Hepatocyte (in vitro differentiated cells): ENCODE data around the gene RAP2B. TPM values are rescaled to one million over a fixed set of nuclear protein-coding genes. Genes with fewer than 3 reads are reported as not detected.

Experiments used
- DNase-seq: peaks from one replicate; pipeline ENCODE4 v3.0.0-alpha.2; 2016; ENCODE audit warnings: low spot score
- H2AFZ ChIP-seq: fragments of 200-600 bp; sonication (generic); 2 replicates; pipeline ENCODE4 v1.6.0; 2016; ENCODE audit warnings: antibody characterized with exemption, mild to moderate bottlenecking
- H3K27ac ChIP-seq: fragments of 200-600 bp; sonication (generic); 2 replicates; pipeline ENCODE4 v1.5.1; 2016; ENCODE audit warnings: mild to moderate bottlenecking
- H3K27me3 ChIP-seq: fragments of 200-600 bp; sonication (generic); 2 replicates; pipeline ENCODE4 v1.6.1; 2016
- H3K36me3 ChIP-seq: fragments of 200-600 bp; sonication (generic); replicated peaks from 2 replicates; pipeline ENCODE4 v1.5.1; 2016; ENCODE audit warnings: low read depth; ENCODE audit not compliant: insufficient read depth
- H3K4me1 ChIP-seq: fragments of 200-600 bp; sonication (generic); 2 replicates; pipeline ENCODE4 v1.5.1; 2016; ENCODE audit warnings: mild to moderate bottlenecking, moderate library complexity; ENCODE audit not compliant: insufficient read depth
- H3K4me2 ChIP-seq: fragments of 200-600 bp; sonication (generic); 2 replicates; pipeline ENCODE4 v1.6.0; 2016
- H3K4me3 ChIP-seq: fragments of 200-600 bp; sonication (generic); 2 replicates; pipeline ENCODE4 v1.5.1; 2016; ENCODE audit warnings: mild to moderate bottlenecking
- H3K79me2 ChIP-seq: fragments of 200-600 bp; sonication (generic); 2 replicates; pipeline ENCODE4 v1.6.0; 2017; ENCODE audit warnings: mild to moderate bottlenecking
- H3K9me2 ChIP-seq: fragments of 200-600 bp; sonication (generic); replicated peaks from 2 replicates; pipeline ENCODE4 v1.6.0; 2017; ENCODE audit warnings: mild to moderate bottlenecking; ENCODE audit not compliant: insufficient read depth
- H3K9me3 ChIP-seq: fragments of 200-600 bp; sonication (generic); 2 replicates; pipeline ENCODE4 v1.5.1; 2016; ENCODE audit warnings: low read depth, mild to moderate bottlenecking
- H4K20me1 ChIP-seq: fragments of 200-600 bp; sonication (generic); 2 replicates; pipeline ENCODE4 v1.6.0; 2016; ENCODE audit warnings: mild to moderate bottlenecking; ENCODE audit not compliant: insufficient read depth, poor library complexity, severe bottlenecking
- CTCF ChIP-seq: fragments of 200-600 bp; sonication (generic); IDR thresholded peaks from 2 replicates; pipeline ENCODE4 v1.5.1; 2016; ENCODE audit warnings: antibody characterized with exemption, mild to moderate bottlenecking; ENCODE audit not compliant: poor library complexity
- EZH2 ChIP-seq: fragments of 200-600 bp; sonication (generic); IDR thresholded peaks from 2 replicates; pipeline ENCODE4 v1.6.1; 2016; ENCODE audit warnings: antibody characterized with exemption, mild to moderate bottlenecking, borderline replicate concordance
- EZH2phosphoT487 ChIP-seq: fragments of 200-600 bp; sonication (generic); IDR thresholded peaks from one replicate; pipeline ENCODE4 v1.6.1; 2018; ENCODE audit warnings: antibody characterized with exemption, mild to moderate bottlenecking, low read depth, moderate library complexity; ENCODE audit not compliant: unreplicated experiment, severe bottlenecking
- WGBS: methylation state at CpG from one replicate; pipeline ENCODE4 v1.1.6; 2016; ENCODE audit warnings: low lambda C conversion rate; ENCODE audit errors: missing lambda C conversion rate; 5-methylcytosine and 5-hydroxymethylcytosine counted together
- polyA plus RNA-seq: library from polyadenylated mRNA; unstranded; fragments of >200 nt; fragmentation: Nextera tagmentation; extraction: Ambion mirVana; gene quantifications from 2 replicates; pipeline ENCODE4 v1.2.1, GENCODE V29; 2016
- total RNA-seq: library from RNA; depleted of rRNA; stranded (reverse); fragments of >200 nt; gene quantifications from 2 replicates; pipeline ENCODE4 v1.2.3, GENCODE V29; 2014

The RAP2B gene
- total and polyA plus RNA-seq, 2 experiments from 2014 or later, result 11.5 to 20.0 TPM

GRCh38 chr3:153166796-153167195 is 4.8 kb downstream of the RAP2B start:
- no peak overlapping the region for H3K27ac ChIP-seq
- no peaks in the 10 kb centered on the region for H3K27me3 ChIP-seq
- H2AFZ ChIP-seq, result no peak overlapping the region
- H4K20me1 ChIP-seq, result peaks cover 29% of the 10 kb centered on the region
- WGBS, result 95% methylated on average over 2 of the region's 2 CpGs
- no peak overlapping the region for H3K4me3 ChIP-seq
- peaks cover 60% of the 10 kb centered on the region for H3K79me2 ChIP-seq
- H3K36me3 ChIP-seq, result no peaks in the 10 kb centered on the region
- TF ChIP-seq EZH2phosphoT487, result no peak
- no peak for TF ChIP-seq EZH2
- no peak for TF ChIP-seq CTCF
- H3K9me3 ChIP-seq, result no peaks in the 10 kb centered on the region
- peak overlapping the region; percentile 83 for H3K4me2 ChIP-seq
- no peaks in the 10 kb centered on the region for H3K9me2 ChIP-seq
- H3K4me1 ChIP-seq, result peaks cover 21% of the 10 kb centered on the region
- no peak for DNase-seq

- no peak for DNase-seq
- Histone ChIP-seq H3K4me3 (no peak overlapping the region), H3K4me2 (no peak overlapping the region), H3K36me3 (no peaks in the 10 kb centered on the region), H3K4me1 (peaks cover 14% of the 10 kb centered on the region), H4K20me1 (peaks cover 11% of the 10 kb centered on the region), H3K27me3 (no peaks in the 10 kb centered on the region), H3K79me2 (peaks cover 33% of the 10 kb centered on the region), H3K9me3 (no peaks in the 10 kb centered on the region), H2AFZ (no peak overlapping the region), H3K27ac (no peak overlapping the region), H3K9me2 (no peaks in the 10 kb centered on the region)
- TF ChIP-seq CTCF, result no peak
- no peak for TF ChIP-seq EZH2phosphoT487
- TF ChIP-seq EZH2, result no peak
- 96% methylated on average over 2 of the region's 2 CpGs for WGBS
These were observed 7.9 kb downstream of the RAP2B start for GRCh38 chr3:153169793-153170383.

- H3K27me3 ChIP-seq, result no peaks in the 10 kb centered on the region
- H3K9me3 ChIP-seq, result no peaks in the 10 kb centered on the region
- no peak overlapping the region for H3K4me2 ChIP-seq
- no peak overlapping the region for H3K27ac ChIP-seq
- H3K4me1 ChIP-seq, result peaks cover 4% of the 10 kb centered on the region
- H4K20me1 ChIP-seq, result no peaks in the 10 kb centered on the region
- H2AFZ ChIP-seq, result no peak overlapping the region
- no peak overlapping the region for H3K4me3 ChIP-seq
- no peaks in the 10 kb centered on the region for H3K36me3 ChIP-seq
- H3K79me2 ChIP-seq, result peaks cover 19% of the 10 kb centered on the region
- TF ChIP-seq EZH2, result no peak
- no peak for TF ChIP-seq CTCF
- TF ChIP-seq EZH2phosphoT487, result no peak
- WGBS, result 62% methylated on average over 2 of the region's 2 CpGs
- DNase-seq, result no peak
- no peaks in the 10 kb centered on the region for H3K9me2 ChIP-seq
These were observed 9.2 kb downstream of the RAP2B start for GRCh38 chr3:153171256-153171655.
